T-helper 1 cell treated with Interleukin-12 subunit alpha and Interleukin-12 subunit beta and Interleukin-4 antibody, amounts not matched to agents 30 μg/mL and 1 μg/mL, for 36 hours (primary cell): ENCODE measurements around the gene RNPS1.

ENCODE experiments used
- H3K27ac Mint-ChIP-seq: one replicate; pipeline ENCODE4 v1.8.0; 2021; ENCODE audit warnings: mild to moderate bottlenecking, mixed read lengths
- H3K27me3 Mint-ChIP-seq: one replicate; pipeline ENCODE4 v1.8.0; 2021; ENCODE audit warnings: low read depth, mixed read lengths
- H3K36me3 Mint-ChIP-seq: one replicate; pipeline ENCODE4 v1.8.0; 2021; ENCODE audit warnings: low read depth, mixed read lengths
- H3K4me1 Mint-ChIP-seq: one replicate; pipeline ENCODE4 v1.8.0; 2021; ENCODE audit warnings: low read depth, mixed read lengths
- H3K4me3 Mint-ChIP-seq: one replicate; pipeline ENCODE4 v1.8.0; 2021; ENCODE audit warnings: mild to moderate bottlenecking, moderate library complexity, mixed read lengths
- H3K9me3 Mint-ChIP-seq: one replicate; pipeline ENCODE4 v1.8.0; 2021; ENCODE audit warnings: mixed read lengths

RNPS1 gene

DNA sequence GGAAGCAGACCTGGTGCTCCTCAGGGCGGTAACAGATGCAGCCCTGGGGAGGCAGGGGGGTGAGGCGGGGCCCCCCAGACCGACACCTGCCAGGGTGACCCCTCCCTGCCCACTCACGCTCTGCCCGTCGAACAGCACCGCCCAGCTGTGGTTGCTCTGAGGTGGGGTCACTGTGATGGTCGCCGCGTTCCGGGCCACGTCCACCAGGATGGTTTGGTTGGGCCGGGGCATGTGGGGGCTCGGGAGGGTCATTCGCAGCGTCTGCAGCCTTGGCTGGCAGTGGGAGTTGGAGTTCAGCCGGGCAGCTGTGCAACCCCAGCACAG is 58.0 kb downstream of the RNPS1 start:
- no peaks in the 10 kb centered on the region for H3K27me3 Mint-ChIP-seq
- H3K4me3 Mint-ChIP-seq = no peak overlapping the region
- H3K4me1 Mint-ChIP-seq = peaks cover 24% of the 10 kb centered on the region
- no peak overlapping the region for H3K27ac Mint-ChIP-seq
- H3K9me3 Mint-ChIP-seq = no peaks in the 10 kb centered on the region
- H3K36me3 Mint-ChIP-seq = peaks cover 8% of the 10 kb centered on the region

DNA sequence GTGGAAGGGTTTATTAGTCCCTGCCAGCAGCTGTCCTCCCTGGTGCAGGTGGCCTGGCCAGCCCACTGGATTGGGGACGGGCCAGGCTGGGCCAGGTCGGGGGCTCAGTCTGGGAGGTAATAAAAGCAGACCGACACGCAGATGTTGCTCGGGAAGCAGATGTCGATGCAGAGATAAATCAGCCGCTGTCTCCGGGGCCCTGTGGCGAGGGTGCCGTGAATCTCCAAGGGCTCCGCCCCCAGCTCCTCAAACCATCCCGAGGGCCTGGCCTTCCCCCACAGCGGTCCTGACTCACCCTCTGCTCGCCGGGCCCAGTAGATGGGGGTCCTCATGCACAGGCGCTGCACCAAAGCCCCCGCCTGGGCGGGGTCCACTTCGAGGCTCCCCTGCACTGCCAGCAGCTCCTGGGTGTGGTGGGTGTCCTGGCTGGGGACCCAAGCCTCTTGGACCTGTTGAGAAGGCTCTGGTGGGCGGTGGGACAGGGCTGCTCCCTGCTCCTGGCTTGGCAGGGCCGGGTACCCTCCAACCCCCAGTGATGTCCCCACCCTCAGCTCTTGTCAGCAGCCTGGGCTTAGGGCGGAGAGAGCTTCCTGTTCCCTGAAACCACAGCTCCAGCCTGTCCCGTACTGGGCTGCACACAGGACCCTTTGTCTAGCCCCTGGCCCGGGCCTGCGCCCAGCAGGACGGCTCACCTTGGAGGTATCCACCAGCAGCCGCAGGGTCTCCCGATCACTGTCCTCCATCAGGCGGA is 58.5 kb downstream of the RNPS1 start:
- H3K27ac Mint-ChIP-seq = no peak overlapping the region
- H3K36me3 Mint-ChIP-seq = peaks cover 8% of the 10 kb centered on the region
- H3K27me3 Mint-ChIP-seq = no peaks in the 10 kb centered on the region
- H3K4me1 Mint-ChIP-seq = peaks cover 27% of the 10 kb centered on the region
- H3K9me3 Mint-ChIP-seq = no peaks in the 10 kb centered on the region
- H3K4me3 Mint-ChIP-seq = no peak overlapping the region

DNA sequence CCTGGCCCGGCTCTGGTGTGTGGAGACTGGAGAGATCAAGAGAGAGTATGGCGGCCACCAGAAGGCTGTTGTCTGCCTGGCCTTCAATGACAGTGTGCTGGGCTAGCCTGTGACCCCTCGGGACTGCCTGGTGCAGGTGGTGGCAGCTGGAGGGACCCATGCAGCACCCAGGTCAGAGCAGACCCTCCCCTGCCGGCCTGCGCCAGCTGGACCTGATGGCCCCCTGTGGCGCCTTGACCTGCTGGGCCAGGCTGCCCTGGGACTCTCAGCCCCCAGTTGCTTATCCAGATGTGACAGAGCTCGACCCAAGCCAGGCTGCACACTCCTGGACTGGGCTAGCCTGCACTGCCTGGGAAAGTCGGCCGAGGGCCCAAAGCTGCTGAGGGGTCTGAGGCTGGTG is 59.2 kb downstream of the RNPS1 start:
- Mint-ChIP-seq H3K27ac (no peak overlapping the region), H3K4me1 (peaks cover 28% of the 10 kb centered on the region), H3K4me3 (no peak overlapping the region), H3K27me3 (no peaks in the 10 kb centered on the region), H3K36me3 (peaks cover 8% of the 10 kb centered on the region), H3K9me3 (no peaks in the 10 kb centered on the region)

DNA sequence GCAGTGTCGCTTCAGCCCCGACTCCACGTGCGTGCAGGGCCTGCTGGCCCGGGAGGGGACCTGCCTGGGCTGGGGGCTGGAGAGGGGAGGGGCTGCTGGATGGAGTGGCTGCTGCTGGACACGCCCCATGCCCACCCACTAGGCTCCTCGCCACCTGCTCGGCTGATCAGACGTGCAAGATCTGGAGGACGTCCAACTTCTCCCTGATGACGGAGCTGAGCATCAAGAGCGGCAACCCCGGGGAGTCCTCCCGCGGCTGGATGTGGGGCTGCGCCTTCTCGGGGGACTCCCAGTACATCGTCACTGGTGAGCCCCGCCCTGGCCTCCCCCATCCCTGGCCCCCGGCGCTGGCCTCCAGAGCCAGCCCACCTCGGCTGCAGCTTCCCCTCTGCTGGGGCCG is 59.6 kb downstream of the RNPS1 start:
- Mint-ChIP-seq H3K9me3 (no peaks in the 10 kb centered on the region), H3K27ac (no peak overlapping the region), H3K4me1 (peaks cover 24% of the 10 kb centered on the region), H3K27me3 (no peaks in the 10 kb centered on the region), H3K4me3 (no peak overlapping the region), H3K36me3 (peaks cover 8% of the 10 kb centered on the region)

DNA sequence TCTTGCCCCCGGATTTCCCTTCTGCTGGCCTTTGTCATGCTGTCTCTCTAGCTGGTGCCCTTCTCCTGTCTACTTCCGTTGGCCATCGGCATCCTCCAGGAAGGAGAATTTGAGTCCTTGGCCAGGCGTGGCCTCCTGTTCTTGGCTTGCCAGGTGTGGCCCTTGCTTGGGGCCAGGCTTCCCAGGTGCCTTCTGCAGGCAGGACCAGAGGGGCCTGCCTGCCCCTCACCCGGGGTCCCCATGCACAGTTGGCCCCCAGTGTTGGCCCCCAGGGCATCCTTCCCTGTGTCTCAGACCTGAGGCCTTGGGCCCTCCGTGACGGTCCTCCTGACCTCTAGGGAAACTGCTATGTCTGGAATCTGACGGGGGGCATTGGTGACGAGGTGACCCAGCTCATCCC is 60.1 kb downstream of the RNPS1 start:
- peak overlapping the region; percentile 42 for H3K27ac Mint-ChIP-seq
- H3K9me3 Mint-ChIP-seq = no peaks in the 10 kb centered on the region
- H3K27me3 Mint-ChIP-seq = no peaks in the 10 kb centered on the region
- H3K4me3 Mint-ChIP-seq = peak overlapping the region; percentile 74
- H3K4me1 Mint-ChIP-seq = peaks cover 22% of the 10 kb centered on the region
- H3K36me3 Mint-ChIP-seq = peaks cover 8% of the 10 kb centered on the region

DNA sequence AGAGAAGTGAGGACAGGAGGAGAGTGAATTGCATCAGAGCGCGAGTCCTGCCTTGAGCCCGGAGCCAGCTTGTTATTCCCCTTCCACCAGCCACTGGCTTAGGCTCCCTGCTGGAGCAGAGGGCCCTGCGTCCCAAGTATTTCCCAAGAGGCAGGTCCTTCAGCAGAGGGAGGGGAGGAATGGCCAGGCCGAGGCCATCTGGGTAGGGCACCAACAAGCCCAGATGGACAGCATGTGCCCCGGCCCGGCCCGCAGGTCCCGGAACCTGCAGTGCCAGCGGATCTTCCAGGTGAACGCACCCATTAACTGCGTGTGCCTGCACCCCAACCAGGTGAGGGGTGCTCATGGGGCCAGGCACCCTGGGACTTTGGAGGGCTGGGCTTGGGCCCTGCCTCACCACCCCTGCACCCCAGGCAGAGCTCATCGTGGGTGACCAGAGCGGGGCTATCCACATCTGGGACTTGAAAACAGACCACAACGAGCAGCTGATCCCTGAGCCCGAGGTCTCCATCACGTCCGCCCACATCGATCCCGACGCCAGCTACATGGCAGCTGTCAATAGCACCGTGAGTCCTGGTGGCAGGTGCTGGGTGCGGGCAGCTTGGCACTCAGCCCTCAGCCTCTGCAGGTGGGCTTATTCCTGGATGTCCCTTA is 61.0 kb downstream of the RNPS1 start:
- H3K27ac Mint-ChIP-seq = peak overlapping the region; percentile 42
- peaks cover 4% of the 10 kb centered on the region for H3K27me3 Mint-ChIP-seq
- no peaks in the 10 kb centered on the region for H3K9me3 Mint-ChIP-seq
- peak overlapping the region; percentile 83 for H3K4me3 Mint-ChIP-seq
- H3K36me3 Mint-ChIP-seq = peaks cover 10% of the 10 kb centered on the region
- H3K4me1 Mint-ChIP-seq = peaks cover 15% of the 10 kb centered on the region

DNA sequence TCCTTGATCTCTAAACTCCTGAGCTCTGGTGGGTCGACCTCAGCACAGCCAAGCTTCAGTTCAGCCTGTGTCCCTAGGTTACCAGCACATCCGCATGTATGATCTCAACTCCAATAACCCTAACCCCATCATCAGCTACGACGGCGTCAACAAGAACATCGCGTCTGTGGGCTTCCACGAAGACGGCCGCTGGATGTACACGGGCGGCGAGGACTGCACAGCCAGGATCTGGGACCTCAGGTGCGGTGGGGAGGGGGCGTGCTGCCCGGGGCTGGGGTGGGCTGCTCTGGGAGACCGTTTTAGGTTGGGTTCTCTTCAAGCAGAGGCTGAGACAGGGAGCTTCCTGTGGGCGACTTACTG is 61.5 kb downstream of the RNPS1 start:
- Mint-ChIP-seq H3K36me3 (peaks cover 10% of the 10 kb centered on the region), H3K9me3 (no peaks in the 10 kb centered on the region), H3K4me1 (peaks cover 13% of the 10 kb centered on the region), H3K4me3 (peak overlapping the region; percentile 83), H3K27ac (peak overlapping the region; percentile 76), H3K27me3 (peaks cover 4% of the 10 kb centered on the region)

DNA sequence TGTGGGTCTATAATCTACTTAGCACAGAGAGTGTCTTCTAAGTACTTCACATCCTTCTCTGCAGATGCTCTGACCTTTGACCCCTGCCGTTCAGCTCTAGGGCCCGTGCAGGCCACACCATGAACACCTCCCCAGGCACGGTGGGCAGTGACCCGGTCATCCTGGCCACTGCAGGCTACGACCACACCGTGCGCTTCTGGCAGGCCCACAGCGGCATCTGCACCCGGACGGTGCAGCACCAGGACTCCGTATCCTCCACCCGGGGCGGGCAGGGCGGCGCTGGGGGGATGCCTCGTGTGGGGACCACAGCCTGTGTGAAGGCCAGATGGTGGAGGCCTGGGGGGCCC is 62.0 kb downstream of the RNPS1 start:
- peaks cover 10% of the 10 kb centered on the region for H3K36me3 Mint-ChIP-seq
- peak overlapping the region; percentile 83 for H3K4me3 Mint-ChIP-seq
- peaks cover 4% of the 10 kb centered on the region for H3K27me3 Mint-ChIP-seq
- H3K9me3 Mint-ChIP-seq = no peaks in the 10 kb centered on the region
- peaks cover 13% of the 10 kb centered on the region for H3K4me1 Mint-ChIP-seq
- peak overlapping the region; percentile 62 for H3K27ac Mint-ChIP-seq

DNA sequence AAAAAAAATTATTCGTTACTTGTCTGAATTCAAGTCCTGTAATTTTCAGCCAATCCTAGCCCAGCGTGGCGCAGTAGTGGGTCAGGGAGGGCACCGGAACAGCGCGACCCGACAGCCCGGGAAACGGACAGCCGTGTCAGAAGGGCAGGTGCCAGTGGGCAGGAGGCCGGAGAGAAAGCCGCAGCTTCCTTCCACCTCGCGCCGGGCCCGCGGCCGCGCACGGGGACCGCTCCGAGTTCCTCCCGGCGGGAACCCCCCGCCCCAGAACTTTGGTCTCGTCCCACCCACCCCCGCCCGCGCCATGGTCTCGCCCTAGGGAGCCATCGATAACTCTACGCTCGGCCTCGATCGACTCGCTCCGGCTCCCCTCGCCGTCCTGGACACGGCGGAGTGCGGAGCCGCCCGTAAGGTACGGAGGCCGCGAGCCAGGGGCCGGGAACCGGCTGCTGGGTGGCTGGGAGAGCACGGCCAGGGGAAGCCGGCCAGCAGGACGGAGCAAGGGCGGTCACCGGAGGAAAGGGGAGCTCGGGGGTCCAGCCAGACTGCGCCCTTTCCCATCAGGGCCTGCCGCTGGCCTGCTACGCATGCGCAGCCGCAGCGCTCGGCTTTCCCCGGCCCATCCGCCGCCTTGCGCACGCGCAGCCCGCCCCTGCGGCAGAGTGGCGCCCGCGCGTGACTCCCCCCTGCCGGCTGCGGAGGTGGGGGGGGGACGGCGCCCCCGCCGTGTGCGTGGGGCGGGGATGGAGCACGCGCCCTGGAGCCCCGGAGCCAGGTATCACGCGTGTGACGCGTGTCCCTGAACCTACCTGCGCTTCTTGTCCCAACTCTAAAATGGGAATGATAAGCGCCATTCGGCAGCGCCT is 62.6 kb downstream of the RNPS1 start, which contains the start of gene MLST8:
MLST8 (plus strand) TSS at position 351 of the 863 bp plus-strand sequence. CDS start 632 bp downstream, outside the sequence.
- Mint-ChIP-seq H3K4me3 (peak within 1 kb of the TSS; percentile 83), H3K9me3 (no peaks in the 10 kb centered on the region), H3K27me3 (peaks cover 9% of the 10 kb centered on the region), H3K4me1 (peaks cover 13% of the 10 kb centered on the region), H3K36me3 (peaks cover 10% of the 10 kb centered on the region), H3K27ac (peak within 1 kb of the TSS; percentile 80)

DNA sequence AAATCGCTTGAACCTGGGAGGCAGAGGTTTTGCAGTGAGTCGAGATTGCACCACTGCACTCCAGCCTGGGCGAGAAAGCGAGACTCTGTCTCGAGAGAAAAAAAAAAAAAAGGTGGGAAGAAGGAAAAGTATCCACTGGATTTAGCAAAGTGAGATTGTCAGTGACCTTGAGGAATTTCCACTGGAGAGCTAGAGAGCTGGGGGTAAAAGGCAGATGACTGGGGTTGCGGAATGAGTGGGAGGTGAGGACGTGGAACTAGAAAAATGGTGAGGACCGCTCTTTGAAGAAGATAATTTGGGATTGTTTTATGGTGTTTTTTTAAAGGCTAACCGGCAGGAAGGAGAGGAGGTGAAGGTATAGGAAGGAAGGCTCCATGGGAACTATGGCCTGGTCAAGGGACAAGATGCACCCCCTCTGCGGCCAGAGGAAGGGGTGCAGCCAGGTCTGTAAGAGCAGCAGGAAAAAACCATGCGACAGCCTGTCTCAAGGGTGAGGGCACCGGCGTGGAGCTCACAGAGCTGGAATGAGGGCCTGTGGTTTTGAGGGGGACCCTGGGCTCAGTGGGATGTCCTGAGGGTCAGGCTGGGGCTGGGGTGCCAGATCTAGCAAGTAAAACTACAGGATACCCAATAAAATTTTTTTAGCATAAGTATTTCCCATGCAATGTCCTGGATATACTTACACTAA is 63.4 kb downstream of the RNPS1 start:
- Mint-ChIP-seq H3K27ac (peak overlapping the region; percentile 72), H3K36me3 (peaks cover 10% of the 10 kb centered on the region), H3K4me1 (peaks cover 13% of the 10 kb centered on the region), H3K9me3 (no peaks in the 10 kb centered on the region), H3K4me3 (peak overlapping the region; percentile 74), H3K27me3 (peaks cover 12% of the 10 kb centered on the region)
